Fibroblast of the aortic adventitia (primary cell): ENCODE results near the gene PHYKPL. TPM values are rescaled to one million over a fixed set of nuclear protein-coding genes. Genes with fewer than 3 reads are reported as not detected.

Experiments
- DNase-seq: peaks from one replicate; pipeline ENCODE4 v3.0.0-alpha.2; 2010; ENCODE audit warnings: low read depth
- H3K4me3 ChIP-seq: 2 replicates; pipeline ENCODE4 v1.5.1; 2011; ENCODE audit warnings: low read depth, mild to moderate bottlenecking, control low read depth, low read length, moderate library complexity
- total RNA-seq: library from RNA; depleted of rRNA; stranded (reverse); fragments of >200 nt; gene quantifications from 2 replicates; pipeline ENCODE4 v1.2.3, GENCODE V29; 2012; ENCODE audit warnings: low replicate concordance
- TF ChIP-seq, protein P1 (sequence below): IDR thresholded peaks from 2 replicates; pipeline ENCODE4 v1.5.1; 2011; ENCODE audit warnings: mild to moderate bottlenecking, low read length, control low read depth, inconsistent platforms; ENCODE audit not compliant: insufficient read depth

Gene PHYKPL
- total RNA-seq, 1 donor: 25.0 TPM

DNA sequence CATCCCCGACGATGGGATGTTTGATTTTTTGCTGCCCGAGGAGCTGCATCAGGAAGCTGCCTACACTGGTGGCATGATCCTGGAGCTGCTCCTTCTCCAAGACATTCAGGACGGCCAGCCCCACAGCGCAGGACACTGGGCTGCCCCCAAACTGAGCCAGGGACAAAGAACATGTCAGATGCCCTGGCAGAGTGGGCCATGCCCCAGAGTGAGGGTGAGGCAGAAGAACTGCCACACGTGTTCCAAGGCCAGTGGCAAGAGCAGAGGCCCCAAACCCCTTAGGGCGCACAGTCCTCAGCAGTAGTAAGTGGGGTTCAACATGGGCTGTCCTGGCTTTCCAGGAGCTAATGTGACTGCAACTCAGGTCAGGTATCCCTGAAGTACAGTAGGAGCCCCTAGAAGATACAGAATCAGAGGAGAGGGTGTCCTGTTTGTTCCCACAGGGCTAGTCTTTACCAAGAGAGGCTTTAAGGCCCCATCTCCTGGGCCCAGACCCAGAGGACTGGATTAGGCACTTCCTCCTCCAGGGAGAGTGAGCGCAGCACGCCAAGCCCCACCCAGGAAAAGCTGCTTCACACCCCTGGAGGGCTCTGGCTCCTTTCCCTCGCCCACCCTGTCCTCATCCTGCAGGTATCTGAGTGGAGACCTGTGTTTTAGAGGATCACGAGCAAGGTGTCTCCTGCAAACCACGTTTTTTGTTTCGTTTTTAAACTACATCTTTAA is 17.2 kb downstream of the PHYKPL start:
- DNase-seq: no peak
- TF ChIP-seq, protein P1, sequence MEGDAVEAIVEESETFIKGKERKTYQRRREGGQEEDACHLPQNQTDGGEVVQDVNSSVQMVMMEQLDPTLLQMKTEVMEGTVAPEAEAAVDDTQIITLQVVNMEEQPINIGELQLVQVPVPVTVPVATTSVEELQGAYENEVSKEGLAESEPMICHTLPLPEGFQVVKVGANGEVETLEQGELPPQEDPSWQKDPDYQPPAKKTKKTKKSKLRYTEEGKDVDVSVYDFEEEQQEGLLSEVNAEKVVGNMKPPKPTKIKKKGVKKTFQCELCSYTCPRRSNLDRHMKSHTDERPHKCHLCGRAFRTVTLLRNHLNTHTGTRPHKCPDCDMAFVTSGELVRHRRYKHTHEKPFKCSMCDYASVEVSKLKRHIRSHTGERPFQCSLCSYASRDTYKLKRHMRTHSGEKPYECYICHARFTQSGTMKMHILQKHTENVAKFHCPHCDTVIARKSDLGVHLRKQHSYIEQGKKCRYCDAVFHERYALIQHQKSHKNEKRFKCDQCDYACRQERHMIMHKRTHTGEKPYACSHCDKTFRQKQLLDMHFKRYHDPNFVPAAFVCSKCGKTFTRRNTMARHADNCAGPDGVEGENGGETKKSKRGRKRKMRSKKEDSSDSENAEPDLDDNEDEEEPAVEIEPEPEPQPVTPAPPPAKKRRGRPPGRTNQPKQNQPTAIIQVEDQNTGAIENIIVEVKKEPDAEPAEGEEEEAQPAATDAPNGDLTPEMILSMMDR: no peak
- no peak overlapping the region for H3K4me3 ChIP-seq

DNA sequence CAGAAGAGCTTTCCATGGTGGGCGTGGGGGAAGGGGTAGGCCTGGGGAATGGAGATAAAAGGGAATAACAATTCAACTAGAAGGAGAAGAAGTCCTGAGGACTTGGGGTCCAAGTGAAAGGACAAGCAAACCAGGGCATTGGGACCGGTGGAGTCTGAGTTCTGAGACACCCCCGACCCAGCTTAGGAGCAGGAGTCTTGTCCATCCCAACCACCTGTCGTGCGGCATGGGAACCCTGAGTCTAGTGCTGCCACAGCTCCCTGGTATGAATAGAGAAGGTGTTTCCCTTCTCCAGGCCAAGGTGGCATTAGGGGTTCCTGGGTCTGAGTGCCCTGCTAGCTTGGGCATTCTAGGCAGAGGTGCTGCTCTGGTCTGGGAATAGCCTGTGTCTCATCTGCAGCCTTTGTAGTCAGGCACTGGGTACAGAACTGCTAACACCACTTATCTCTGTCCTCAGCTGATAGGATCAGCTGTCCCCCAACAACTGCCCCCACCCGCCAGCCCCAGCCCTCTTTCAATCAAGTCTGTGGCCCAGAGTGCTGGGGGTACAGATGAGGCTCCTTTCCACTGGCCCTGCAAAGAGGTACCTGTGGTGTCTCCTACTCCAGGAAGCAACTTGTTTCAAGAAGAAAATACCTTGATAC is 18.3 kb downstream of the PHYKPL start:
- no peak for DNase-seq
- H3K4me3 ChIP-seq: no peak overlapping the region
- TF ChIP-seq, protein P1: no peak

- DNase-seq: no peak
- TF ChIP-seq, protein P1: no peak
- no peak overlapping the region for H3K4me3 ChIP-seq
These were observed 18.9 kb downstream of the PHYKPL start for GRCh38 chr5:178213748-178214151.

GRCh38 chr5:178213003-178213461 is 19.6 kb downstream of the PHYKPL start:
- no peak for DNase-seq
- H3K4me3 ChIP-seq: no peak overlapping the region
- TF ChIP-seq, protein P1: no peak

DNA sequence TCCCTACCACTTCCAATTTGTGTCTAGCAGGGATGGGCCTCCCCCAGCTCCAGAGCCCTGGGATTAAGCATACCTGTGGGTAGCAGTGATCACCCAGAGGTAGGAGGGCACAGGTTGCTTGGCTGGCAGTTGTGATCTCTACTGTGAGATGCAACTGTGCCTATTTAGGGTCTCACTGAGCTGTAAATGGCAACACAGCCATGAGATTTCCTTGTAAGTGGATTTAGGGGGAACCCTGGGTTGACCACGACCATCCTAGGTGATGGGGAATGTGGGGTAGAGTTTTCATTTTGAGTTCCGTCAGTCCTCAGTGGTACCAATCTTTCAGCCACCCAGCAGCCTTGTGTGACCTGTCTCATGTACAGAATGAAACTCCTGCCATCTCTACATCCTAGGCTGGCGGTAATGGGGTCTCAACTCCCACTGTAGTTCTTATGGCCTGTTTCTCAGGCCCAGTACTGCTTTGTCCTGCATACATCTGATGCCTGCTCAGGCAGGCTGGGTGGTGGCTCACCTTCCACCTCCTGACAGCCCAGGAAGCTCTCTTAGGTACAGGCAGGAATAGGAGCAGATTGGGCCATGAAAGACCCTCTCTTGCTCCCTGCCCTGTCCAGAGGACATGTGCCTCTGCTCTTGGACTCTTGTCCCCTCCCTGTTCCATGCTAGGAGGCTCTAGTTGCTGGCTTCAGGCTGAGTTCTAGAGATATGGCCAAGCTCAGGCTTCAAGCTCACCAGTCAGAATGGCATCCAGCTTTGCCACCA is 20.2 kb downstream of the PHYKPL start:
- DNase-seq: no peak
- TF ChIP-seq, protein P1: no peak
- H3K4me3 ChIP-seq: no peak overlapping the region

DNA sequence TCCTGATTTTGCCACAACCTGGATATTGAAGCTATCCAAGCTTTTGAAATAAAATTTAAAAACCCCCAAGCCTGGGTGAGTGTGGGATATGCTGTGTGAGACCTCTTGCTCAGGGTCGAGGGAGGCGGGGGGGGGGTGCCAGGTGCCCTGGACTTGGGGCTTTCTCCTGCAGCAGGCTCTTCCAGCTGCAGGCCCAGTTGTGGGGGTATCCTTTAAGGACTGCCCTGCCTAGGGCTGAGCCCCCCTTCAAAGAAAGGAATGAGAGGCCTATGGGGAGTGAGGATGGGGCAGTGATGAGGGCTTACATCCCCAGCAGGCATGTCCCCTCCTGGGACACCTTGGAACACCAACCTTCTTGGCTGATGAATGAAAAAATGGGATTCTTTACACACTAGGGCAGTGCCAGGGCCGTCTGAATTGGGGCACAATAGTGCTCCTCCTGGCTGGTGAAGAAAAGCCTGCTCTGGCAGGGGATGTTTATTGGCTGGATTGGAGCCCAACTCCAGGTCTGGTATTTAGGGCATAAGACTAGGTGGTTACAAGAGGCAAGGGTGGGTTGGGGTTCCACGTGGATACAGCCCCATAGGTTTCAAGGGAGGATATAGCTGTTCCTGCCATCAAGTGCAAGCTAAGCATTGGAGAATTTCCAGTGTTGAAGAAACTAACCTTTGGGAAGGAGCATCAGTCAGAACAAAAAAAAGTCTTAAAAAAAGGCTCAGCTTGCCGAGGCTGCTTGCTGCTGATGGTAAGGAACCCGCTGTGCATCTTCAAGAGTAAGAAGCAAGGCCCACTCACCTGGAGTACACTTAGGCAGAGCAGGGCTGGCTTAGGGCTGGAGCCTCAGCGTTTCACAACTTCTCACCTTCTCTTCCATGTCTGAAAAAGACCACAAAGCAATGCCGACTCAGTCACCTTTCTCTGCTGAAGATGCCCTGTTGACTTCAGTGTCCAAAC is 21.2 kb downstream of the PHYKPL start:
- TF ChIP-seq, protein P1: no peak
- no peak overlapping the region for H3K4me3 ChIP-seq
- DNase-seq: no peak
